SK-N-SH (cell line): ENCODE data around the gene CAMK2D. TPM values are rescaled to one million over a fixed set of nuclear protein-coding genes. Genes with fewer than 3 reads are reported as not detected.

ENCODE experiments used
- CTCF ChIA-PET: fragments of 300-600, 350-600 bp; formaldehyde crosslinking; extraction: SDS; loops from one replicate; lab custom pipeline; 2021; lab: Yijun Ruan, JAX
- POLR2A ChIA-PET: fragments of 350-600 bp; sonication (Branson Sonifier 250); formaldehyde crosslinking; extraction: SDS; loops from one replicate; lab custom pipeline; 2020; ENCODE audit warnings: antibody characterized with exemption, inconsistent platforms; lab: Yijun Ruan, JAX
- DNase-seq: peaks from one replicate; pipeline ENCODE4 v3.0.0; 2012
- H2AFZ ChIP-seq: fragments of 200-600 bp; sonication (generic); 2 replicates; pipeline ENCODE4 v1.8.1; 2016; ENCODE audit warnings: antibody characterized with exemption, mild to moderate bottlenecking, low read depth
- H3F3A ChIP-seq: fragments of 200-600 bp; sonication (generic); replicated peaks from 2 replicates; pipeline ENCODE3; 2016; ENCODE audit warnings: antibody characterized with exemption, mild to moderate bottlenecking; ENCODE audit not compliant: insufficient read depth
- H3K27ac ChIP-seq, 2 experiments: fragments of 200-500 bp in 1 of 2; fragments of 200-600 bp in 1 of 2; sonication (Bioruptor generic) in 1 of 2; sonication (generic), shearing (Covaris generic) in 1 of 2; 2 replicates each; pipeline versions ENCODE4 v1.5.1 to v1.6.1; 2014 to 2016; ENCODE audit warnings: low read depth in 2 of 2, inconsistent platforms in 1 of 2, low read length in 1 of 2, mild to moderate bottlenecking in 1 of 2, mixed read lengths in 1 of 2
- H3K27me3 ChIP-seq: fragments of 200-600 bp; sonication (generic), shearing (Covaris generic); 2 replicates; pipeline ENCODE4 v1.6.1; 2016; ENCODE audit warnings: mixed run types; ENCODE audit not compliant: insufficient read depth
- H3K36me3 ChIP-seq, 2 experiments: fragments of 200-500 bp in 1 of 2; fragments of 200-600 bp in 1 of 2; sonication (Bioruptor generic) in 1 of 2; sonication (generic) in 1 of 2; replicated peaks in 1 of 2; 2 replicates each; pipeline versions ENCODE3 to v1.5.1; 2014 to 2016; ENCODE audit warnings: low read length in 1 of 2, mild to moderate bottlenecking in 1 of 2; ENCODE audit not compliant: insufficient read depth in 2 of 2, control insufficient read depth in 1 of 2
- H3K4me1 ChIP-seq, 2 experiments: fragments of 200-500 bp in 1 of 2; fragments of 200-600 bp in 1 of 2; sonication (Bioruptor generic) in 1 of 2; sonication (generic), shearing (Covaris generic) in 1 of 2; 2 replicates each; pipeline versions ENCODE4 v1.5.1 to v1.6.1; 2014 to 2016; ENCODE audit warnings: low read depth in 1 of 2, low read length in 1 of 2, mixed run types in 1 of 2; ENCODE audit not compliant: insufficient read depth in 2 of 2, control insufficient read depth in 1 of 2
- H3K4me2 ChIP-seq: fragments of 200-600 bp; sonication (generic), shearing (Covaris generic); 2 replicates; pipeline ENCODE4 v1.6.1; 2017; ENCODE audit warnings: mixed run types
- H3K4me3 ChIP-seq, 2 experiments: fragments of 200-500 bp in 1 of 2; fragments of 200-600 bp in 1 of 2; sonication (Bioruptor generic) in 1 of 2; sonication (generic), shearing (Covaris generic) in 1 of 2; 2 replicates each; pipeline versions ENCODE4 v1.5.1 to v1.8.1; 2014 to 2016; ENCODE audit warnings: low read depth in 2 of 2, inconsistent platforms in 1 of 2, low read length in 1 of 2, mild to moderate bottlenecking in 1 of 2, mixed read lengths in 1 of 2, moderate library complexity in 1 of 2
- H3K79me2 ChIP-seq: fragments of 200-600 bp; sonication (generic); 2 replicates; pipeline ENCODE4 v1.8.1; 2017; ENCODE audit warnings: mild to moderate bottlenecking; ENCODE audit not compliant: insufficient read depth
- H3K9ac ChIP-seq: fragments of 200-600 bp; sonication (generic); 2 replicates; pipeline ENCODE4 v1.6.1; 2017; ENCODE audit warnings: mixed run types
- H3K9me2 ChIP-seq: fragments of 200-600 bp; sonication (generic); 2 replicates; pipeline ENCODE4 v1.6.1; 2017; ENCODE audit warnings: mixed run types
- H3K9me3 ChIP-seq: fragments of 200-600 bp; sonication (generic); 2 replicates; pipeline ENCODE4 v1.6.1; 2017; ENCODE audit warnings: mixed run types, mild to moderate bottlenecking, moderate library complexity
- H4K20me1 ChIP-seq: fragments of 200-600 bp; sonication (generic); 2 replicates; pipeline ENCODE4 v1.6.1; 2017; ENCODE audit warnings: mild to moderate bottlenecking, mixed run types; ENCODE audit not compliant: insufficient read depth
- CHD2 ChIP-seq: fragments of 150-350 bp; IDR thresholded peaks from 2 replicates; pipeline ENCODE4 v1.6.1; 2018; ENCODE audit warnings: low read length; ENCODE audit not compliant: partially characterized antibody
- ELF1 ChIP-seq: IDR thresholded peaks from 2 replicates; pipeline ENCODE4 v1.4.0; 2012
- EP300 ChIP-seq, 2 experiments: IDR thresholded peaks; 2 replicates each; pipeline versions ENCODE4 v1.4.0 to v1.6.1; 2012; ENCODE audit warnings: borderline replicate concordance in 1 of 2, low read depth in 1 of 2, low read length in 1 of 2
- FOSL2 ChIP-seq: IDR thresholded peaks from 2 replicates; pipeline ENCODE4 v1.4.0; 2012; ENCODE audit warnings: low read depth, mild to moderate bottlenecking, moderate library complexity, borderline replicate concordance
- GABPA ChIP-seq: IDR thresholded peaks from 2 replicates; pipeline ENCODE4 v1.4.0; 2012; ENCODE audit warnings: low read depth, mild to moderate bottlenecking
- MAX ChIP-seq: IDR thresholded peaks from 2 replicates; pipeline ENCODE4 v1.4.0; 2012; ENCODE audit warnings: low read depth
- MEF2A ChIP-seq: IDR thresholded peaks from 2 replicates; pipeline ENCODE4 v1.4.0; 2012; ENCODE audit warnings: low read depth, borderline replicate concordance
- MXI1 ChIP-seq: IDR thresholded peaks from 2 replicates; pipeline ENCODE4 v1.6.1; 2012; ENCODE audit warnings: mild to moderate bottlenecking, low read depth, low read length, improper control_type of control experiment
- RAD21 ChIP-seq: IDR thresholded peaks from 2 replicates; pipeline ENCODE4 v1.6.1; 2012; ENCODE audit warnings: mild to moderate bottlenecking, low read length
- RXRA ChIP-seq: IDR thresholded peaks from 2 replicates; pipeline ENCODE4 v1.4.0; 2012; ENCODE audit warnings: low read depth, mild to moderate bottlenecking, borderline replicate concordance
- SIN3A ChIP-seq: IDR thresholded peaks from 2 replicates; pipeline ENCODE4 v1.6.1; 2012; ENCODE audit warnings: low read depth, mild to moderate bottlenecking, low read length, moderate library complexity, borderline replicate concordance
- SMC3 ChIP-seq: IDR thresholded peaks from 2 replicates; pipeline ENCODE4 v1.6.1; 2012; ENCODE audit warnings: low read depth, low read length, improper control_type of control experiment
- TAF1 ChIP-seq: IDR thresholded peaks from 2 replicates; pipeline ENCODE4 v1.6.1; 2012; ENCODE audit warnings: low read depth, mild to moderate bottlenecking, low read length, moderate library complexity, borderline replicate concordance
- TCF12 ChIP-seq: IDR thresholded peaks from 2 replicates; pipeline ENCODE4 v1.4.0; 2012
- TEAD4 ChIP-seq: IDR thresholded peaks from 2 replicates; pipeline ENCODE4 v1.4.0; 2012; ENCODE audit warnings: mild to moderate bottlenecking, borderline replicate concordance; ENCODE audit not compliant: insufficient read depth
- YY1 ChIP-seq: IDR thresholded peaks from 2 replicates; pipeline ENCODE4 v1.4.0; 2012; ENCODE audit warnings: low read depth, mild to moderate bottlenecking
- ZBTB33 ChIP-seq: IDR thresholded peaks from 2 replicates; pipeline ENCODE4 v1.4.0; 2012; ENCODE audit warnings: low read depth, borderline replicate concordance
- WGBS: methylation state at CpG from one replicate; pipeline ENCODE4 v1.1.6; 2017; ENCODE audit warnings: low lambda C conversion rate; 5-methylcytosine and 5-hydroxymethylcytosine counted together
- polyA plus RNA-seq, 3 experiments: library from polyadenylated mRNA; depleted of rRNA; stranded (reverse); fragments of >200 nt; gene quantifications; 2 replicates each; pipeline ENCODE4 v1.2.3, GENCODE V29; 2012
- TF ChIP-seq, protein P1 (sequence below): IDR thresholded peaks from 2 replicates; pipeline ENCODE4; 2012

Gene CAMK2D
- polyA plus RNA-seq, 1 of the 3 experiments (the other 2 are of a cell fraction), result 17.0 TPM

- no peaks in the 10 kb centered on the region for H3K27me3 ChIP-seq
- 91% methylated on average over 3 of the region's 3 CpGs for WGBS
- H2AFZ ChIP-seq, result no peak overlapping the region
- TF ChIP-seq RXRA (no peak), EP300 (IDR thresholded peaks at IDR 0.05; ENCODE audit: borderline replicate concordance in 1 of 2, low read depth in 1 of 2, low read length in 1 of 2) (no peak), FOSL2 (no peak), CHD2 (no peak), MEF2A (no peak), MAX (no peak), RAD21 (no peak), TEAD4 (no peak), ZBTB33 (no peak), YY1 (no peak), TCF12 (no peak), SIN3A (no peak), ELF1 (no peak), SMC3 (no peak), MXI1 (no peak), TAF1 (no peak), GABPA (no peak)
- TF ChIP-seq, protein P1, sequence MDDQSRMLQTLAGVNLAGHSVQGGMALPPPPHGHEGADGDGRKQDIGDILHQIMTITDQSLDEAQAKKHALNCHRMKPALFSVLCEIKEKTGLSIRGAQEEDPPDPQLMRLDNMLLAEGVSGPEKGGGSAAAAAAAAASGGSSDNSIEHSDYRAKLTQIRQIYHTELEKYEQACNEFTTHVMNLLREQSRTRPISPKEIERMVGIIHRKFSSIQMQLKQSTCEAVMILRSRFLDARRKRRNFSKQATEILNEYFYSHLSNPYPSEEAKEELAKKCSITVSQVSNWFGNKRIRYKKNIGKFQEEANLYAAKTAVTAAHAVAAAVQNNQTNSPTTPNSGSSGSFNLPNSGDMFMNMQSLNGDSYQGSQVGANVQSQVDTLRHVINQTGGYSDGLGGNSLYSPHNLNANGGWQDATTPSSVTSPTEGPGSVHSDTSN, result no peak
- DNase-seq, result no peak
- H3F3A ChIP-seq, result peaks cover 8% of the 10 kb centered on the region
- ChIA-PET CTCF (interaction anchor here (0.6 to 1.3 kb wide), 3 partner anchors 11 to 174 kb away, joined by 3 to 4 read pairs (median 3); no protein-coding TSS in a partner anchor), POLR2A (no interaction called here)
- no peaks in the 10 kb centered on the region for H3K9me3 ChIP-seq
- no peaks in the 10 kb centered on the region for H4K20me1 ChIP-seq
- H3K4me1 ChIP-seq, result no peaks in the 10 kb centered on the region
- no peaks in the 10 kb centered on the region for H3K79me2 ChIP-seq
- no peak overlapping the region for H3K9ac ChIP-seq
- no peaks in the 10 kb centered on the region for H3K9me2 ChIP-seq
- H3K36me3 ChIP-seq, result peaks cover 16 to 27% of the 10 kb centered on the region in 2 experiments
- H3K4me2 ChIP-seq, result no peak overlapping the region
- H3K4me3 ChIP-seq, result no peak overlapping the region
- no peak overlapping the region for H3K27ac ChIP-seq
Observed at GRCh38 chr4:113553082-113553481, 208.5 kb downstream of the CAMK2D start.
